Activated CD4-positive, alpha-beta T cell treated with anti-CD3 and anti-CD28 coated beads for 24 hours (primary cell): Measurements from ENCODE around the gene SREBF1.

ENCODE experiments used
- DNase-seq, 2 donors: peaks; one replicate each; pipeline ENCODE4 v3.0.0-alpha.2; 2020; ENCODE audit warnings: low read depth in 2 of 2

Gene SREBF1

DNA sequence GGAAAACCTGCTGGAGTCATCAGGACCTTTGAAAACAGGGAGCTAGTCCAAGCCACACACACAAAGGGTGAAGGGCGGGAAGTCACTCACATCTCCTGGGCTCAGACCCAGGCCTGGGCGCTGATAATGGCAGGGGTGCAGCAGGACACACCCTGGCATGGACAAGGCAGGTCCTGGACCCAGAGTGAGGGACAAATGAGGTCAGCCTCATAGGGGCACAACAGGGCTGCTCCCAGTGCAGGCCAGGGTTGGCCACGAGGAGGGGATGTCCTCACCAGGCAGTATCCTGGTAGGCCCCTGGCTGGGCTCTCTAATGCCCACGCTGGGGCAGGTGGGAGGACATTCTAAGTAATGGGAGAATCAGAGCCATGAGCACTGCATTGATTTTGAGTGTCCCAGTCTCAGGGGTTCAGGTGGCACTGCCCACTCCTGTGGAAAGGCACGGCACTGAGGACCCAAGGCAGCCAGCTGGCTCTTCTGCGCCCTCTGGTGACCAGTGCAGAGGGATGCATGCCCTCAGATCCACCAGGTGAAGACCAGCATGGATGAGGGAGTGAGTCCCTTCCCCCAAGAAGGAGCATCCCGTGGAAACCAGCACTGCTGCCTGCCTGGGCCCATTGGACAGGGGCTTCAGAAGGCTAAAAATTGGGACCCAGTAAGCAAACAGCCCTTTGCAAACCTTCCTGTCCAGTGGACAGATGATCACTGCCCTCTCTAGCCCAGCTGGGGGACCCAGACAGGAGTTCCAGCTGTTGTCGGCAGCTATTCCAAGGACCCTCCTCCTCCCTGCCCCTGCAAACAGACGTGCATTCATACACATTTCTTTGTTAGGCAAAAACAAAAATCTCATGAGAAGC lies 23.4 kb upstream of the SREBF1 start:
- peak; percentile 51 to 61 for DNase-seq

DNA sequence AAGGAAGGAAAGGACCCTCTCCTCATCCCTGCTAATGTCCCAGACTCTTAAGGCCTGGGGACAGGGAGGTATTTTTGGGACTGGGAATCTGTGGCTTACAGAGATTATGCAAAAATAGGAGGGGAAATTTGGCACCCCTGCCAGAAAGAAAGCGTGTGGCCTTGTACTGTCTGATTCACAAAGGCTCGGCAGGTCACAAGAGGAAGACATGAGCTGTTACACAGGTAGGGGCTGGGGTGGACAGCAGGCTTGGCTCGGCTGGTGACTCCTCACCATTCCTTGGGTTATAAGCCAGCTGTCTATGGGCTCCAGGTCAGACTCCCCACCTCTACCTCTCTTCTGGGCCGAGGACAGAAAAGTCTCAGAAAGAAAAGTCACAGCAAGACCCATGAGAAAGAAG lies 20.7 kb upstream of the SREBF1 start:
- DNase-seq: no peak

DNA sequence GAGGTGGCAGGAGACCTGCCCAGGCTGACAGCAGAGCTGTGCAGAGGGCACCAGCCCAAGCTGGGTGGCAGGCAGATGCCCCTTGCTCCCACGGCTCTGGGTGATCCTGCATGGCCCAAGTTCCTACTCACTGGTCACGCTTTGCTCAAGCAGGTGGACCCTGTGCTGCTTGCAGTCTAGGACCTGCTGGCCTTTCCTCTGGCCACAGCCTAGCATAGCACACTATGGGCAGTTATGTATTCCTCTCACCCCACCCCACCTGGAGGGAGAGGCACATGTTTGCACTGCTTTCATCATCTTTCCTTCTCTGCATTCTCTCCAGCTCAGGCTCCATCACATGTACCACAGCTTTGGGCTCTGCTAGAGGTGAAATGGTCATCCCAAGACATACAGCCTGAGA lies 19.6 kb upstream of the SREBF1 start:
- no peak for DNase-seq

DNA sequence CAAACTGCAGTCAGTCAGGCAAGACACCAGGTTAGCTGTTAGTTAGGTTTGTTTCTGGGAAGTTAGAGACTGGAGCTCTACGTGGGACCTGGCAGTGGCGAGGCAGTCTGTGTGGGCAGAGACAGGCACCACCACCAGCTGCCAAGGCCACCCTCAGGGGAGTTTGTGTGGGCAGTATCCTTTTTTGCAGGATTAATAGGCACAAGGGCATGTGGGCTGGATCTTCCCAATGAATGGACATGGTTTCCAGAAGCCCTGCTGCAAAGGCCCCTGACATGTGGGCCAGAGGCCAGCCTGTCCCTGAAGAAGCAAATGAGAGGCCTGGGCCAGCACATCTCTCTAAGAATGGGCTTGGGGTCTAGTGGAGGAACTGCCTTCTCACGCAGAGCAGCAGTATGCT lies 19.2 kb upstream of the SREBF1 start:
- DNase-seq: no peak

DNA sequence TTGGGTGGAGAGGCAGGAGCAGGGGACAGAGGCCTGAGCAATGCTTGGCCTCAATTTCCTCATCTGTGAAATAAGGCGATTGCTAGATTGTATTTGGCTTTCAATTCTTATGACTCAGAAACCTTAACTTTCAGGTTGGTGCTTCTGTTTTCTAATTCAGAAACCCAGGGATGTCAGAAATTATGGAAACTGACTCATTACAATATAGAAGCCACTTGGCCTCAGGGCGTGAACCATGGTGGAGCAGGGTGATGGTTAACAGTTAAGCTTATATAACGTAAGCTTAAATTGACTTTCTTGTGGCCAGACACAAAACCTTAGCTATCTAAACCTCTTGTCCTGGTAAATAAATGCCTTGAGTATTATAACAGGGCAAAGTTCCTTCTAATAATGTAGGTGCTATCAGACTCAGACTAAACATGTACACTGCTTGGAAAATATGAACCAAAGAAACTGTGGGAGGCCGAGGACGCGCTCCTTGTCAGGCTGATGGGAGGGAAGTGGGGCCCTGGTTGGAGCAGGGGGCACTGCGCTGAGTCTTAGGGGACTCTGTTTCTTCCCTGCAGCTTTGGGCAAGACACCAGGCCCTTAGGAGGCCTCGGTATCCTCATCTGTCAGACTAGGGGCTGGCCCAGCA lies 17.1 kb upstream of the SREBF1 start:
- no peak for DNase-seq

DNA sequence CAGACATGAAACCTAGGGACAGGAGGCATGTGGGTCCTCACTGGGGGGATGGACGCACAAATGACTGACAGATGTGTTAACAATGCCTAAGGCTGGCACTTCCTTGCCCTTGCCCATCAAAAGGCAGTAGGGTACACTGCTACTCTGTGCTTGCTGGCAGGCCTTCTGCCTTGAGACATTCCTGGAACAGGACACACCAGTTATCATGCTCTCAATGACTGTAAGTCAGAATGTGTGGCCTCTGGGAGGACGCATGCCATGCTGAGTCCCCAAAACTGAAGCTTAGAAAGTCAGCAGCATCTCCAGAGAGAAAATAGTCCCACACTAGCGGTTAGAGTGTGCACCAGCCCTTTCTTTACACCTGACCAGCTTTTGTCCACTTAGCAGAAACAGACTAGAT lies 16.1 kb upstream of the SREBF1 start:
- no peak for DNase-seq

DNA sequence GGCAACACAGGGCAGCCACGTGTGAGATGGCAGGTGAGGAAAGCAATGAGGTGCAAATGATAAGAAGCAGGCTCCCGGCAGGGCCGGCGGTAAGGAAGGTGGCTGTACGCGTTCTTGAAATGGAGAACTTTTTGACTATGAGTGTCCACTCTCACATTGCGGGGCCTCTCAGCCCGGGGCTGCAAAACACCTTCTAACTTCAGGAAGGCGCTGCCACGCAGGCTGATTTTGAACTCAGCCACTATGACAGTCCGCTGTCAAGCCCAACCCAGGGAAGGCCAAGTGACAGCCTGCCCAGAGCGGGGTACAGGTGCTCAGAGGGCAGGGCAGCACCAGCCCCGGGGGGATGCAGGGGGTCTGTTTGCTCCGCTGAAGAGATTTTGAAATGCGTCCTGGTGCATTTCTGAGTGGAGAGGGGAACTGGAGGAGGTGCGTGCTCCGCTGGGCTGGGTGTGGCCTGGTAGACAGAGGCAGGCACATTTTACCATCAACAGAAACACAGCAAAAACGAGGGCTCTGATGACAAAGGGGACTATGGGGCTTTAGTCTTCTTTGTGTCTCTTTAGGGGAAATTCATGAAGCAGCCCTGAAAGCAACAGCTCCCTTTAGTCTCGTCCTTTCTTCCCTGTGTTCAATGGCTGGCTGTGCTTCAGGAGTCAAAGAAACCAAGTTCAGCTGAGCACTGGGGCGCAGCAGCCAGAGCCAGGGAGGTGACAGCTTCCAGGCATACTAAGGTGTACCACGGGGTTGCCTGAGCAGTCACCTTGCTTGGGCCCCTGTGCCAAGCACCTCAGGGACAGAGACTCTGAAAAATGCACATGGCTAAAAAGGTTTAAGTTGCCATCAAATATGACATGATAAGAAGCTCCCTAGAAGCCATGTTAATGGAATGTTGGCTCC lies 14.6 kb upstream of the SREBF1 start:
- no peak for DNase-seq

DNA sequence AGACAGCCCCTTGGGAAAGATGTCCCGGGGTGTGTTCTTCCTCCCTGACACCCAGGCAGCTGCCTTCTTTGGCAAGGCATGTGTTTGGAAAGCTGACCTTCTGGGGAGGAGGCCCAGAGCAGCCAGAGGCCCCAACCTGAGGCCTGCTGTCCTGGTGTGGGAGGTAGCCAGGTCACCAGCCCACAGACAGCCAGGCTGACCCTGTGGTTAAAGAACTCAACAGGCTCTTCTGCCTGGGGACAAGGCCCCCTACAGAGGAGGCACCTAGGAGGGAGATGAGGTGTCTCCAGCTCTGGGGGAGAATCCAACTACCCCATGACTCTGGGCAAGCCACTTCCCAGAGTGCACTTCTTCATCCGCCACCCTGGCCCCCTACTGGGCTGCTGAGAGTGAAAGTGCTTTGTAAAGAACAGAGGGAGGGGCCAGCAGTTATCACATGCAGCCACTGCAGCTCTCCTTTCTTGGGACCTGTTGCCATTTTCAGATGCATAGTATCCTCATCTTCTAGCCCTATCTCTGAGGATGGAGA lies 13.1 kb upstream of the SREBF1 start:
- peak in 1 of 2 donors; percentile 55 for DNase-seq

DNA sequence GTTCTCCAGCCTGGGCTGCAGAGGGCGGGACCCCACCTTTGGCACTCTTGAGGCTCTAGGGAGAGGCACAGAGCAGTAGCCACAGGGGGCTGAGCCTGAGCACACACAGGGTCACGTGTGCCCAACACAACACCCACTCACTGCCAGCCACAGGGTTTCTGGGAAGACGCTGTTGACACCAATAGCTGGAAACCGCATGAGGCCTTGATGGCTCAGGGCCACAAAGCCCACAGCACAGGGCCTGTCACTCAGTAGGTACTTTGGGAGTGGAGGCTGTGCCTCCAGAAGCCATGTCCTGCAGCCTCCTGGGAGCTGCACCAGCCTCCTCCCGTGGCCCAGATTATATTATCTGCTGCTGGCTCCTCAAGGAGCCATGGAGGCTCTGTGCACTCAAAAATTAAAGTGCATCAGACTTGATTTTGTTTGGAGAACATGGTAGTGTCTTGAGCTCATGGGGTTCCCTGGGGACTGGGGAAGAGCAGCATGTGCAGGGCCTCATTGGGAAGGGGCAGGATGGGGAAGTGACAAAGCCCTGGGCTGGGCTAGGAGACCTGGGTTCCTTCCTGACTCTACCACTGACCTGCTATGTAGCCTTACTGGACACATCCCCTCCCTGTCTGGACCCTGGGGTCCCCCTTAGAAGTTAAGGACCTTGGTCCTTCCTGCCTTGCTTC lies 12.5 kb upstream of the SREBF1 start:
- DNase-seq: peak; percentile 74 to 75

DNA sequence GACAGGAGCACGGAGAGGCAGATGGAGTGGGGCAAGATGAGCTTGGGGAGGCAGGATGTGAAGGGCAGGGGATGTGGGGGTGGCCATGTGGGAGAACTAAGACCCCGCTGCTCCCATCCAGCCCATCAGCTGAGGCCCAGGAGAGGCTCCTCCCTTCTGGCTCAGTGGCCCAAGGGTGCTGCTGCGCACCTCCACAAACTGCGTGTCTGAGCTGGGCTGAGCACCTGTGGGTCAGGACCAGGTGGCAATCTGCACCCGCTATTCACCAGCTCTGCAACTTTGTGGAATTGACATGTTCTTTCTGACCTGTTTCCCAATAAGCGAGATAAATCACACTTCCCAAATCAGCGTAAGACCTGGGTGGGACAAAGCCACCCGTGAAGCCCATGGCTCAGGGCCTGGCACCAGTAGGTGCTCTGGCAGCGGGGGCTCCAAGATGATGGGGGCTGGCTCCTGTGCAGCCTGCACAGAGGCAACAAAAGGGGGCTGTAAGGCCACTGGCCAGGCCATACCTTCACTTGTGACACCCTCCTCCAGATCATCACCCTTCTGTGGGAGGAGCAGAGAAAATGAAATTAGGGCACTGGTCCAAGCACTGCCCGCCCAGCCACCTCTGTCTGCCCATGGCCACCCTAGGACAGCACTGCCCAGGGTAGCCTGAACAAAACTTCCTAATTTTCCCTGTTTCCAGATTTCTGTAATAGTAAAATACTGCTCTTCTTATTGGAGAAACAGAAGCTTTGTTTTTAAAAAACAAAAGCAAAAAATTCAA lies 11.7 kb upstream of the SREBF1 start:
- no peak for DNase-seq

DNA sequence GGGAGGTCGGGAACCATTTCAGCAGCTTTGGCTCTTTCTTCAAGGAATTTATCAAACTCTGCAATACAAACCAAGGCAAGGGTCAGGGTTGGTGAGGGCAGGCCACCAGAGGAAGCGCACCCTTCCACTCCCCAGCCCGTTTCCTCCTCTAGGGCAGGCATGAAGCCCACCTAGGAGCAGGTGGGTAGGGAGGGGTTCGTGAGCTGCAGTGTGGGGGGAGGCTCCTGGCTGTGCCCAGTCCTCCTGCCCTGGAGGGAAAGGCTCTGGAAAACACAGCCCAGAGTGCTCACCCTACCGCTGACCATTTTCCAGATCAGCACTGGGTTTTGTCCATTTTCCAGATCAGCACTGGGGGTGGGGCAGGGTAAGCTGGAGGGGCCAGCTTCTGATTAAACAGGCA lies 10.9 kb upstream of the SREBF1 start:
- DNase-seq: no peak

DNA sequence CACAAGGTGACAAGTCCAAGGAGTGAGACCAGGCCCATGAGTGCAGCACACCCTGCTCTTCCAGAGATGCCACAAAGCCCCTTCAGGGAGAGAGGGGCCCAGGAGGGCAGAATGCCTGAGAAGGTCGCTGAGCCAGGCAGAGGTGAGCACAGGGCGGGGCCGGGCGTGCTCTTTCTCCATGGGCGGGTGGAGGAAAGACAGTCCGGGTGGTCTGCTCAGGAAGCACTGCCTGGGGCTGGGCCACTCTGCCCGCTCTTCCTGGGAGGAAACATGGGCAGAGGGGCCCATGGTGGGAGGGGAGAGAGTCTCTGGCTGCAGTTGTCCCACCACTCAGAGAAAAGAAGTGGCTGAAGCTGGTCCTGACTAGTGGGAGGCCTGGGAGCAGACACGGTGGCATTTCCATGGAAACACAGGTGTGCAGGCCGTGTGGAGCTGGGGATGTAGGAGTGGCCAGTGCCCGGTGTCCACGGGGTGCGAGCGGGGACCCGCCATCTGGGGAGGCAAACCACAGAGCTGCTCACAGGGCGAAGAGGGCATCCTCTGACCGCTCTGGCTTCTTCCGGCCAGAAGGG lies 10.4 kb upstream of the SREBF1 start:
- no peak for DNase-seq

DNA sequence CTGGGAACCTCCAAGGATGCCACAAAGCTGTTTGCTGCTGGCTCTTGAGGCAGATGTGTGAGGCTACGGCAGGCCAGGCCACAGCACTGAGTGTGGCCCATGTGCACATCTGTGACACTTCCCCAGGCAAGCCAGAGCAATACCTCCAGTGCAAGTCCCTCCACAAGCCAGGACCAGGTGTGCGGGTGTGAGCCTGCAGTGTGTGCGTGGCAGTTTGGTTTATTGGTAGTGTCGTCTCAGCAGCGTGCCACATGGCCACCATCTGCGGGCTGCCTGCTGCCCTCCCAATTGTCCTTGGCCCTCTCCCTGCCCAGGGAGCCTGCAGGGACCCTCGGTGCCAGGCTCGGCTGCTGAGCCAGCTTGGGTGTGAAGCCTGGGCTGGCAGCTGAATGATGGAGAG lies 9.9 kb upstream of the SREBF1 start:
- DNase-seq: no peak

DNA sequence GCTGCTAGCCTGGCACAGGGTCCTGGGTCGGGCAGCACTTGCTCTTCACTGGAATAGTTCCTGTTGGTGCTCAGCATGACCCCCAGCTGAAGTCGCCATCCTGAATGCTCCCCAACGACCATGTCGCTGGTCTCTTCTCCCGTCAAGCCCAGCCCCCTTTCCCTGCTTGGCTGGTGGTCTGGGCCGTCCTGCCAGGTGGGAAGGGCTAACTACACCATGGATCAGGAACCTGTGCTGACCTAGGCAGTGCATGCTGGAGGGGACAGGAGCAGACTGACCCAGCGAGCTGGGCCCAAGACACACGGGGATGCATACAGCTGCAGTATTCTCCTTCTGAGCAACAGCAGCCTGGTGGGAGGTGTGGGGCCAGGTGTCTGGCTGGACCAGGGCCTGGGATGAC lies 9.2 kb upstream of the SREBF1 start:
- no peak for DNase-seq

DNA sequence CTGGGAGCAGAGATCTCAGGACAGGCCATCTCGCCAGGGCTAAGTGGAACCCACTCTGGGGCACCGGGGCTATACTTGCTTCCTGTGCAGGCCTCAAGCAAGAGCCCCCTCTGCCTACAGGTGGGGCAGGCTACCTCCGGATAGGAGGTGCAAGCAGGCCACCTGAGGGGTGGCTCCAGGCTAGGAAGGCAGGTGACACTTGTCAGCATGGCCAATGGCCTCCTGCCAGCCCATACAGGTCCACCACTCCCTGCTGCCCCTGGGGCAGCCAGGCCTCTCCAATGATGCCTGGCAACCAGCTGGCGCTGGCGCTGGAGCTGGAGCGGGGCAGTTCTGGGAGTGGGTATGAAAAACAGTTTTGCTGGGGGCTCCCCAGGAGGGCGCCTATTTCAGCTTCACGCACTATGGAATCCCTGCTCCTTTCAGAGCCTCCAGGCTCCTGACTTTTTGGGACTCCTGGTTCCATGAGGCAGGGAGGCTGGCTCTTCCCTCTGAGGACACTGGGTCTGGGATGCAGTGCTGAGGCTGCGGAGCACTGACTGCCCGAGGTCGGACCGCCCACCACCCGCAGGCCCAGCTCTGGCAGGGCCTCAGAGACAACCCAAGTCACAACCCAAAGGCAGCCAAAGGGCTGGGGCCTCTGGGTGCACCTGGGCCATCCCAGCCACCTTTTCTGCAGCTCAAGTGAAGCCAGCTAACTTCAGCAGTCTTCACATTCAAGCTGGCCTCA lies 8.4 kb upstream of the SREBF1 start:
- DNase-seq: no peak

DNA sequence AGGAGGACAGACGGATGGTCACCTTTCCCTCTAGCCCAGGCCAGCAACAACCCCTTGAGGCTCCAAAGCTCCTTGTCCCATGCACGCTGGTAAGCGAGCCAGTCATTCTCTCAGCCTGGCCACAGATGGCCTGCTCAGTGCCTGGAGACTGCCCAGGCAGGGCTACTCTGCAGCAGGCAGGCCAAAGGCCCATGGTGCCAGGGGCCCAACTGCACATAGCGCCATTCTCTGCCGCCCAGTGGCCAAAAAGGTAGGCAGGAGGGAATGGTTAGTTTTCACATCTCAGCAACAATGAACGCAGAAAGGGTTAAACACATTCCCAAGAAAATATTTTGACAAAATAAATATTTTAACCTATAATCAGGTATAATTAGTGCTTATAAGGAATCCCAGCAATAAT lies 7.7 kb upstream of the SREBF1 start:
- no peak for DNase-seq

DNA sequence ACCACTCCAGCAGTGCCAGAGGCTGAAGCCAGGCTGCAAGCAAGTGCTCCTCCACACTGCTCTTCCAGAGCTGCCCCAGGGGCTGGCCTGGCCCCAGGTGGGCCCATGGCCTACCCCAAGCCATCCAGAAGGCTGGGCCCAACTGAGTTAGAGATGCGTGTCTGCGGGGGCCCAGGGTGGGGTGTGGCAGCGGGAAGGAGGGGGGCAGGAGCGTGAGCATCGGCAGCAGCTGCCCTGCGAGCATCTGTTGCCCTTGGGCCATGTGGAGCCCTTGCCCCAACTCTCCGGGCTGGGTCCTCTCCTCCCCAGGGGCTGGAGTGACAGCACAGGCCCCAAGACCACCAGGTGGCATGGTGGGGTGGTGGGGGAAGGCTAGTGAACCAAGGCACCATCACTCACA lies 7.3 kb upstream of the SREBF1 start:
- DNase-seq: no peak

DNA sequence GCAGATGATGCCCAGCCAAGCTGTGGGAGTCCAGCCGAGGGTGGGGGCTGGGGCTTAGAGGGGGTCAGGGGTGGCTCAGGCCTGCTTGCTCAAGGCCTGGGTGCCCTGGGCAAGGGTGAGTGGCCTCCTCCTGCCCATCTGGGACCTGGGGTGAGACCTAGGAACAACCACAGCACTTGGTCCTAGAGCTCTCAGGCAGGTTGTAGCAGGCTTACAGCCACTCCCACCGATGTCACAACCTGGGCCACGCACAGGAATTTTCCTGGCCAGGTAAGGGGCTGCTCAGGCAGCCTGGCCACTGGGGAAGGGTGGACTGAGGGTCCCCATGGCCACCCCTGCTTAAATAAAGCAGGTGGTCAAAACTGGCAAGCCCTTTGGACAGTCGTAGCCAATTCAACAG lies 6.3 kb upstream of the SREBF1 start:
- no peak for DNase-seq

DNA sequence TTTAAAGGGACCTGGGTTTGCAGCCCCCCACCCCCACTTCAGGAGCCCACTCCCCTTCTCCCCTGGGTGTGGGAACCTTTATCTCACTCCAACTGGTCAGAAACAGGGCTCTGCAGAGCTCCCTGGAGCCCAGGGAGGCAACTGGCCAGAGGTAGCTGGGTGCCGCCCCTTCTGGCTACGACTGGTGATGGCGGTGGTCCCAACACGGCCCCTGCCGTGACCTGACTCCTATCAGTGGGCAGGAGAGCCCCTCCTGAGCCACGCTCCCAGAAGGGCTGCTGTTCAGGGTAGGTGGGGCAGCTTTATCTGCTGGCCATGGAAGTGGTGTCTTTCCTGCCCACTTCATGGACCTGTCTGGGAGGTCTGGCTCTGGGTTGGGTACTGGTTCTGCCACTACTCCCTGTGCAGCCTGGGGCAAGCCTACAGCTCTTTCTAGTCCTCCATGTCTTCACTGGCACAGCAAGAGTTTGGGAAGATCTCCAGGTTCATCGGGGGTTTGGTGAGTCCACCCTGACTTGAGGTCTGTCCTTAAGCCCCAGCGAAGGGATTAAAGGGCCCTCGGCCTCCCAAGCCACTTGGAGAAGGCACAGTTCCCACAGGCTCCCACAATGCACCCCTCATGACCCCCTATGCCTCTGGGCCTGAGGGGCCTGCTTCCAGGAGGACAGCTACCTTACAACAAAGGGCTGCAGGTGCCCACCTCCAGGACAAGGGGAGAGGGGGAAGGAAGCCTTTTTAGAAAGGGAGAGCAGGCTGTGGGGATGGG lies 5.5 kb upstream of the SREBF1 start:
- no peak for DNase-seq
